GM21529 (cell line): ENCODE data around the gene ATP10A.
"Not testable (repeated sequence)": the region's sequence is repeated elsewhere in the genome, so short reads cannot be mapped to it uniquely, and the experiment has no call there.

ENCODE experiments used
- ATAC-seq: cut with Tn5 transposase; IDR thresholded peaks from one replicate; pipeline ENCODE4 v1.9.1; 2021; ENCODE audit not compliant: unreplicated experiment

Gene ATP10A

GRCh38 chr15:25776071-25776746 is 86.9 kb downstream of the ATP10A start:
- ATAC-seq = no peak

DNA sequence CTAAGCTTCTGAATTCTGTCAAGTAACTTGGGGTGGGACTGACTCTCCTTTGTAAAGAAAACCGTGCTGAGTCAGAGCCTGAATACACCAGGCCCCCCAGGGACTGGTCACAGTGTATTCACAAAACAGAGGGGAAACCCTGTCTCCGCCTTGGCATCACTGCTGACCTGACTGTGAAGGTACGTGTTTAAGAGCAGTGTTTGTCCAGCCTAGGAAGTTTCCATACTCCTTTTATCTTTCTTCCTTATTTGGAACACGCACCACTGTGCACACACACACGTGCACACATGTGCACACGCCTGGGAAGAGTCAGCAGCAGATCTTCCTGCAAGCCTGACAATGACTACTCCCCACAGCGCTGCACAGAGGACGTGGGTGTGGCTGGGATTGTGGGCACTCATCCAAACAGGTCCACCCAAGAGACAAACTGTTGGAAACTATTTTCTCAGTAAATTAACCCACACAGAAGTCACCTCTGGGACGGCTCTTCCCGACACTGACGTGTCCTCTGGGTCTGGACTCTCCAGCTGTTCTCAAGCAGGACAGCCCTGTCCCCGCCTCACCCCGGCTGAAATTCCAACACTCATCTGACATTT is 87.7 kb downstream of the ATP10A start:
- ATAC-seq = peak; percentile 86

- no peak for ATAC-seq
Measured at GRCh38 chr15:25774871-25775270, 88.3 kb downstream of the ATP10A start.

DNA sequence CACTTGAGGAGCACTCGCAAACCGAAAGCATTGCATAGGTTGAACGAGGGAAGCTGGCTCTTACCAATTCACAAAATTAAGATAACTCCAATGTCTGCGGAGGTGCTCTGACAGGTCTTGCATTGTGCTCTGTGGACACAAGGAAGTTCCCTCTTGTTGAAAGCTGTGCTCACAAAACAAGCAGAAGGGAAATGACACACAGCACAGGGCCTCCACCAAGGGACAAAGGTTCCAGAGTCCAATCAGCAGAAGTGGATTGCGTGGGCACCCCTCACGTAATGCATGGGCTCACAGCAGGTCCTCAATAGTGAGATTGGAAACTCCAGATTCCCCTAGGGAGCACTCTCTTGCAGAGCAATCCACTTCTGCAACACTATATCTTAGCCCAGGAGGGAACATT is 89.9 kb downstream of the ATP10A start:
- ATAC-seq = no peak

GRCh38 chr15:25772500-25772899 is 90.6 kb downstream of the ATP10A start:
- ATAC-seq = no peak

DNA sequence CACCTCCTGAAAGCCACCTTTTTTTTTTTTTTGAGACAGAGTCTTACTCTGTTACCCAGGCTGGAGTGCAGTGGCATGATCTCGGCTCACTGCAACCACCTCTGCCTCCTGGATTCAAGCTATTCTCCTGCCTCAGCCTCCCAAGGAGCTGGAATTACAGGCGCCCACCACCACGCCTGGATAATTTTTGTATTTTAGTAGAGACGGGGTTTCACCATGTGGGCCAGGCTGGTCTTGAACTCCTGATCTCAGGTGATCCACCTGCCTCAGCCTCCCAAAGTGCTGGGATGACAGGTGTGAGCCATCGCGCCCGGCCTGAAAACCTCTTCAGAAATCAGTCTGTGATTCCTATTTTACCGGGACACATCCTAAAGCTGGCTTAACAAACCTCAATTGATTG is 91.4 kb downstream of the ATP10A start:
- ATAC-seq = not testable (repeated sequence)

DNA sequence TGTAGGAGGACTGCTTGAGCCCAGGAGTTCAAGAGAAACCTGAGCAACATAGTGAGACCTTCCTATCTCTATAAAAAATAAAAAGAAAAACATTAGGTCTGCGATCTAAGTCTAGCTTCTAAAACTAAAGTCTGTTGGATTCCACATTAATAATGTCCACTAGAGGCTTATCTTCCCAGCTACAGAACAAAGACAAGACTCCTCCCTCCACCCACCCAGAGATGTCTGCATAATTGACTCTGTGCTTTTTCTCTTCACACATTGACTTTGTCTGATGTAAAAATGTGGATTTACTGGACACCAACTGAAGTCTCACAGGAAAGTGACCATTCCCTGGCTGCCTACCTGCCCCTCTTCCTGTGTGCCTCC is 91.8 kb downstream of the ATP10A start:
- no peak for ATAC-seq

GRCh38 chr15:25770618-25771337 is 92.3 kb downstream of the ATP10A start:
- ATAC-seq = no peak

GRCh38 chr15:25770031-25770430 is 93.1 kb downstream of the ATP10A start:
- no peak for ATAC-seq

GRCh38 chr15:25768271-25768670 is 94.9 kb downstream of the ATP10A start:
- ATAC-seq = no peak

DNA sequence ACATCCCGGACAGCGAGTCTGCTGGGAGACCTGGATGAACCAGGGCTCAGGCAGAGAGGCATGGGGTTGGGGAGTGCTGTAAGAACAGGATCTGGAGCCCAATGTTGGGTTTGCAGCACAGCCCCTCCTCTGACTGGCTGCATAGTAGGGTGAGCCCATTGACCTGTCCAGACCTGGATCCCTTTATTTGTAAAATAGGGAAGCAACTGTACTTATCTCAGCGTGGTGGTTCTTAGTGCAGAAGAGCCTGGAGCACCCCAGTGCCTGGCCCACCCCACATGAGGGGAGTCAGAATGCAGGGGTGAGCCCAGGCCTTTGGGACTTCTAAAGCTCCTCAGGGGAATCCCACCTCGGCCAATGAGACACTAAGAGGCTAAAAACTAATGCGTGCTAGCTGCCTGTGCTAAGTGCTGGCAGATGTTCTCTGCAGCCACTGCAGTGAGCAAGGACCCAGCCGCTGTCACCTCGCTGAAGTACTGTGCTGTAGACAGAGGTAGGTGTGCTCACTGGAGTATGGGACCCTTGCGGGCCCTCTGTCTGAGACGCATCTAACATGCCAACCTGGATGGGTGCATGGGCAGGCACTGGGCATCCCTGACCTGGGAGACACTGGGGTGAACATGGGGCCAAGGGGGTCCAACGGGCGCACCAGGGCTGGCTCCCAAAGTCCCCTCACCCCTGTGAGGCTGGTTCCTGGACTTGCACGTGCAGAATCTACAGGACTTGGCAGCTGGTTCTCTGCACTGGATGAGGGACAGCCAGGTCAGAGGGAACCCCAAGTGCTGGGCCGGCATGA is 95.6 kb downstream of the ATP10A start:
- ATAC-seq = no peak

DNA sequence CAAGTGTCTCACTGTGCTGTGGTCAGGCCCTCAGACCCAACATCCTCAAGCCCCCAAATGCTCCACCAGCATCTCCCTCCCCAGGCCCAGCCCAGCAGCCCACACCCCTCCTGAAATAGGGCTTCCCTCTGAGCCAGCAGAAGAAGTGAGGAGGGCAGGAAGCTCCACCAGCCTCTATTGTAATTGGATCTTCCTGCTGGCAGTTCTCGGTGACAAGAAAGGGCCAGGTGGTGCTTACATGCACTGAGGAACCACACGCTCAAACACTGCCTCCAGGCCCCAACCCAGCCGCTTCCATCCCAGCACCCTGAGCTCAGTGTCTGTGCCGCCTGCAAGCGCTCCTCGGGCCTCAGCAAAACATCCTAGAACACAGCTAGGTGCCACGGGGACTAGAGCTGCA is 96.7 kb downstream of the ATP10A start:
- no peak for ATAC-seq

GRCh38 chr15:25764980-25765735 is 98.0 kb downstream of the ATP10A start:
- no peak for ATAC-seq

- no peak for ATAC-seq
Measured at GRCh38 chr15:25763954-25764353, 99.2 kb downstream of the ATP10A start.

- ATAC-seq = no peak
Measured at GRCh38 chr15:25763331-25763751, 99.8 kb downstream of the ATP10A start.

GRCh38 chr15:25761971-25762662 is 101.0 kb downstream of the ATP10A start:
- ATAC-seq = no peak

- ATAC-seq = no peak
Measured at GRCh38 chr15:25759421-25759820, 103.7 kb downstream of the ATP10A start.

DNA sequence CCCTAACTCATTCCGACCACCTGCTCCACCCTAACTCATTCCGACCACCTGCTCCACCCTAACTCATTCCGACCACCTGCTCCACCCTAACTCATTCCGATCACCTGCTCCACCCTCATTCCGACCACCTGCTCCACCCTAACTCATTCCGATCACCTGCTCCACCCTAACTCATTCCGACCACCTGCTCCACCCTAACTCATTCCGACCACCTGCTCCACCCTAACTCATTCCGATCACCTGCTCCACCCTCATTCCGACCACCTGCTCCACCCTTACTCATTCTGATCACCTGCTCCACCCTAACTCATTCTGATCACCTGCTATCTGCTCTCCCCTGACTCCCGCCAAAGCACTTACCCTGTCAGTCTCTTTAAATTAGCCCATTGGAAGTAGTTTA is 104.5 kb downstream of the ATP10A start:
- ATAC-seq = not testable (repeated sequence)

GRCh38 chr15:25743548-25744275 is 119.4 kb downstream of the ATP10A start:
- ATAC-seq = no peak
